ENCODE results near the gene ATP1A4. TPM values are rescaled to one million over a fixed set of nuclear protein-coding genes. Genes with fewer than 3 reads are reported as not detected.
A peak's percentile ranks its signal among the peaks of the same experiment; 100 is the strongest.

ATP1A4 gene
- polyA plus RNA-seq, 1 experiment: not detected

DNA sequence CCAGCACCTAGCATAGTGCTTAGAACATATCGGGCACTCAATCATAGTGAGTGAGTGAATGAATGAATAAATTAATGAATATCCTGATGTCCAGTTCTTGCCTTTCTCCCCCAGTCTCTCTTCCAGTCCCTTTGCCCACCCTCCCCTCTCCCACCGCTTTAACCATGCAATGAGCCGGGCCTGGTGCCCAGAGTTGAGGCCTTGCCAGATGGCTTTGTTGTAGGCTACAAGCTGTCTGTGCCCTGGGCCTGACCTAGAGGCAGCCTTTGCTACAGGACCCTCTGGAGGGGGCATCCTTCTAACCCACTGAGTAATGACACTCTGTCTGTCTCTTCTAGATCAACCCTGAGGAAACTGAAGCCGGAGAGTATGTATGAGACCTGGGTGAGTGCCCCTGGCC is 45.8 kb downstream of the ATP1A4 start:
- ChIA-PET POLR2A (no interaction called here), CTCF (interaction anchor here (1.1 to 2.4 kb wide), 3 partner anchors 55 to 94 kb away, joined by 3 to 8 read pairs (median 7); no protein-coding TSS in a partner anchor)
- TF ChIP-seq, protein P1, sequence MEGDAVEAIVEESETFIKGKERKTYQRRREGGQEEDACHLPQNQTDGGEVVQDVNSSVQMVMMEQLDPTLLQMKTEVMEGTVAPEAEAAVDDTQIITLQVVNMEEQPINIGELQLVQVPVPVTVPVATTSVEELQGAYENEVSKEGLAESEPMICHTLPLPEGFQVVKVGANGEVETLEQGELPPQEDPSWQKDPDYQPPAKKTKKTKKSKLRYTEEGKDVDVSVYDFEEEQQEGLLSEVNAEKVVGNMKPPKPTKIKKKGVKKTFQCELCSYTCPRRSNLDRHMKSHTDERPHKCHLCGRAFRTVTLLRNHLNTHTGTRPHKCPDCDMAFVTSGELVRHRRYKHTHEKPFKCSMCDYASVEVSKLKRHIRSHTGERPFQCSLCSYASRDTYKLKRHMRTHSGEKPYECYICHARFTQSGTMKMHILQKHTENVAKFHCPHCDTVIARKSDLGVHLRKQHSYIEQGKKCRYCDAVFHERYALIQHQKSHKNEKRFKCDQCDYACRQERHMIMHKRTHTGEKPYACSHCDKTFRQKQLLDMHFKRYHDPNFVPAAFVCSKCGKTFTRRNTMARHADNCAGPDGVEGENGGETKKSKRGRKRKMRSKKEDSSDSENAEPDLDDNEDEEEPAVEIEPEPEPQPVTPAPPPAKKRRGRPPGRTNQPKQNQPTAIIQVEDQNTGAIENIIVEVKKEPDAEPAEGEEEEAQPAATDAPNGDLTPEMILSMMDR (IDR thresholded peaks at IDR 0.05; ENCODE audit: insufficient read depth, low read depth, low read length): no peak
- no peak overlapping the region for H3K4me3 ChIP-seq (ENCODE audit: low read depth, low read length)
- H3K27me3 ChIP-seq (ENCODE audit: control insufficient read depth, insufficient read depth, low read length): peaks cover 2% of the 10 kb centered on the region; the same call in 1 of the 2 replicates
- DNase-seq (ENCODE audit: low read depth): no peak
- no peaks in the 10 kb centered on the region for H3K36me3 ChIP-seq (ENCODE audit: control insufficient read depth, insufficient read depth, low read length)

DNA sequence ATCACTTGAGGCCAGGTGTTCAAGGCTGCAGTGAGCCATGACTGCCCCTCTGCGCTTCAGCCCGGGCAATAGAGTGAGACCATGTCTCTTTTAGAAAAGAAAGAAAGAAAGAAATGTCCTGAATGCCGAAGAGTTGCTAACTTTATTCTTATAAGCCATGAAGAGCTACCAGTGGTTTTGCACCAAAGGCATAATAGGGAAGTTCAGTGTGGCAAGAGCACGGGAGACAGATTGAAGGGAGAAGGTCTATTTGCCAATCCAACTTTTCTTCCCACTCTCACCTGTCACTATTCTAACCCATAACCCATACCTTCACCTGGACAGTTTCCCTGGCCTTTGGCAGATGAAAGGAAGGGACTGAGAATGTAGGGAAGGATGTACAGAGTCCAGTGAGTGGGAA is 49.4 kb downstream of the ATP1A4 start:
- TF ChIP-seq, protein P1 (IDR thresholded peaks at IDR 0.05; ENCODE audit: insufficient read depth, low read depth, low read length): no peak
- POLR2A ChIA-PET: no interaction called here
- H3K36me3 ChIP-seq (ENCODE audit: control insufficient read depth, insufficient read depth, low read length): no peaks in the 10 kb centered on the region
- DNase-seq (ENCODE audit: low read depth): no peak
- CTCF ChIA-PET: interaction anchor here (2.5 to 4.7 kb wide), 3 partner anchors 9 to 51 kb away, joined by 10 to 43 read pairs (median 11); partner anchors contain the start of gene CASQ1
- no peak overlapping the region for H3K4me3 ChIP-seq (ENCODE audit: low read depth, low read length)
- H3K27me3 ChIP-seq (ENCODE audit: control insufficient read depth, insufficient read depth, low read length): no peaks in the 10 kb centered on the region; the same call in 1 of the 2 replicates

DNA sequence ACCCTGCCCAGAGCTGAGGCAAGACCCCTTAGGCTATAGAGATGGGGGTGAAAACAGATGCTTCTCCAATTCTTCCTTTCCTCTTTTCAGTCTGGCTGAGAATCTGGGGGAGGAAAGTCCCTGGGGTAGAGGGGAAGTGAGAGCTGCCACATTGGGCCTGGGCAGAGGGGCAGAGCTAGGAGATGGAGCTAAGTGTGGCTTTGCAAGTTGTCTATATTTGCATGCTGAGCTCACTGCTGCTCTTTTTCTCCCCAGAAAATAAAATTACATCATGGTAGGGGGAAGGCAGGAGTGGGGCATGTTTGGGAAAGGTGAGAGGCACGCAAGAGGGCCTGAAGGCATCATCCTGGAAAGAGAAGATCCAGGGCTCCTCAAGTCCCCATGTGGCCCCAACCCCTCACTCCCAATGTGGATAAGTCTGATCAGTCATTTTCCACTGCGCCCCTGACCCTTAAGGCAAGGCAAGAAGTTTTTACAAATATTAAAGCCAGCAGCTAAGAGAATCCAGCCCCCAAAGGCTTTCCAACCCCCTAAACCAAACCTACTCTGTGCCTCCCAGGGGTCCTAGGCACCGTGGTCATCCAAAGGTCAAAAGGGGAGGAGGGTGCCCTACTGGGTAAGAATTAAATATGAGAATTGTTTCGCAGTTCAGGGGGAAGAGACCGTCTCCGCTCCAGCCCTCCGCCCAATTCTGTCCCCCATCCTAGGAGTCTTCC is 53.3 kb downstream of the ATP1A4 start:
- Histone ChIP-seq H3K27me3 (ENCODE audit: control insufficient read depth, insufficient read depth, low read length) (no peaks in the 10 kb centered on the region), H3K36me3 (ENCODE audit: control insufficient read depth, insufficient read depth, low read length) (peaks cover 11% of the 10 kb centered on the region), H3K4me3 (ENCODE audit: low read depth, low read length) (peak overlapping the region; percentile 34)
- POLR2A ChIA-PET: interaction anchor here (0.6 kb wide), 1 partner anchor 58 kb away, joined by 4 read pairs; the partner anchor contains the start of gene DCAF8
- CTCF ChIA-PET: interaction anchor here (0.6 to 4.7 kb wide), 10 partner anchors 9 to 1734 kb away, joined by 3 to 43 read pairs (median 4); partner anchors contain the start of gene CASQ1
- TF ChIP-seq, protein P1 (IDR thresholded peaks at IDR 0.05; ENCODE audit: insufficient read depth, low read depth, low read length): no peak
- no peak for DNase-seq (ENCODE audit: low read depth)

DNA sequence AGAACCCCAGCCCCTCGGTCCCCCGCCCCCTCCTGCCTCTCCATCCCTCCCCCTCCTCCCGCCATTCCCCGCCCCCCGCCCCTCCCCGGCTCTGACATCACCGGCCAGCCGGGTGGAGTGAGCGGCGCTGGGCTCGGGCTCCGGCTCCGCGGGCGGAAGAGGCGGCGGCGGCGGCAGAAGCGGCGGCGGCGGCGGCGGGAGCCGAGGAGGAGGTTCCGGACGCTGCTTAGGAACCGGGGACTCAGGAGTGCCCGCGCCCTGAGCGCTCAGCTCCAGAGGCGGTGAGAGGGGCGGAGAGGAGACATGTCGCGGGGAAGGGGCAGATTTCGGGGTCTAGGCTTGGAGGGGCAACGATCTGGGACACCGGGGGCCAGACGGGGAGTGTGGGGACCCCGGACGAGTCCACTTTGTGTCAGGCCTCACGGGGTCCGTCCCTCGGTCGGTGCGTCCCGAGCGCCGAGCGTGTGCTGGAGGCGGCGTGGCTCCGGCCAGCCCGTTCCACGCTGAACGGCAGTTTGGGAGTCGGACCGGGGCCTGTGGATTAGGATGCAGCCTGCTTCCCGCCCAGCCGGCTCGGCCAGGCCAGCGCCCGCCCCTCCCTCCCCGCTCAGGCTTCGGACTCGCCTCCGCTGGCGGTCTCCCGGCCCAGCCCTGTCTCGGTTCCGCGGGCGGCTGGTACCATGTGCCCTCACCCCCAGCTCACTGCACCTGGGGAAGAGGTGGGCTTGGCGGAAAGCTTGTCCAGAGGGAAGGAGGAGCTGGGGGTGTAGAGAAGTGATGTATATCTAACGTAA is 54.0 kb downstream of the ATP1A4 start, which contains the start of gene PEA15:
Gene PEA15 (plus strand): TSS at position 143 of the 794 bp plus-strand sequence. CDS start 6,161 bp downstream, outside the sequence.
- ChIA-PET POLR2A (no interaction called here), CTCF (interaction anchor here (0.6 to 4.7 kb wide), 11 partner anchors 10 to 1733 kb away, joined by 3 to 45 read pairs (median 6); partner anchors contain the start of gene CASQ1)
- Histone ChIP-seq H3K36me3 (ENCODE audit: control insufficient read depth, insufficient read depth, low read length) (peaks cover 14% of the 10 kb centered on the region), H3K27me3 (ENCODE audit: control insufficient read depth, insufficient read depth, low read length) (no peaks in the 10 kb centered on the region), H3K4me3 (ENCODE audit: low read depth, low read length) (peak within 1 kb of the TSS; percentile 97)
- DNase-seq (ENCODE audit: low read depth): no peak
- TF ChIP-seq, protein P1 (IDR thresholded peaks at IDR 0.05; ENCODE audit: insufficient read depth, low read depth, low read length): no peak

DNA sequence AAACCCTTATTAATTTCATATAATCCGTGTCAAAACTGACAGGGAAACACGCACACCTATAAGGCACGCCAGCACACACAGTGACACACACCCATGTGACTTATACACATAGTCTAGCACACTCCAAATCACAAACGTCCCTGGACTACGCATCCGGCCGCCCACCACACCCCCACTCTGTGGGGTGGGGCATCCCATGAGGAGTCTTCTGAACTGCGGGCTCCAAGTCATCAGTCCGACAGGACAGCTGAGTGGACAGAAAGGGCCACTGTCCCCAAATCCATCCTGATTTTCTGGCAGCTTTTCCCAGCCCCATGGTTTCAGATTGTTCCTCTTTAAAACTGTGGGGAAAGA is 54.6 kb downstream of the ATP1A4 start:
- DNase-seq (ENCODE audit: low read depth): no peak
- Histone ChIP-seq H3K27me3 (ENCODE audit: control insufficient read depth, insufficient read depth, low read length) (no peaks in the 10 kb centered on the region), H3K36me3 (ENCODE audit: control insufficient read depth, insufficient read depth, low read length) (peaks cover 19% of the 10 kb centered on the region), H3K4me3 (ENCODE audit: low read depth, low read length) (peak overlapping the region; percentile 97)
- POLR2A ChIA-PET: no interaction called here
- TF ChIP-seq, protein P1 (IDR thresholded peaks at IDR 0.05; ENCODE audit: insufficient read depth, low read depth, low read length): no peak
- CTCF ChIA-PET: interaction anchor here (0.6 to 4.4 kb wide), 8 partner anchors 13 to 216 kb away, joined by 3 to 45 read pairs (median 5); no protein-coding TSS in a partner anchor

Measured in BJ (cell line).